ENCODE results near the gene CD27. TPM values are rescaled to one million over a fixed set of nuclear protein-coding genes. Genes with fewer than 3 reads are reported as not detected.
A peak's percentile ranks its signal among the peaks of the same experiment; 100 is the strongest.

The CD27 gene
- total and polyA plus RNA-seq, 9 of the 15 experiments (the other 6 are each of a cell fraction or from before 2014, with no cell fraction given) = 0.24 TPM; not detected in 8

DNA sequence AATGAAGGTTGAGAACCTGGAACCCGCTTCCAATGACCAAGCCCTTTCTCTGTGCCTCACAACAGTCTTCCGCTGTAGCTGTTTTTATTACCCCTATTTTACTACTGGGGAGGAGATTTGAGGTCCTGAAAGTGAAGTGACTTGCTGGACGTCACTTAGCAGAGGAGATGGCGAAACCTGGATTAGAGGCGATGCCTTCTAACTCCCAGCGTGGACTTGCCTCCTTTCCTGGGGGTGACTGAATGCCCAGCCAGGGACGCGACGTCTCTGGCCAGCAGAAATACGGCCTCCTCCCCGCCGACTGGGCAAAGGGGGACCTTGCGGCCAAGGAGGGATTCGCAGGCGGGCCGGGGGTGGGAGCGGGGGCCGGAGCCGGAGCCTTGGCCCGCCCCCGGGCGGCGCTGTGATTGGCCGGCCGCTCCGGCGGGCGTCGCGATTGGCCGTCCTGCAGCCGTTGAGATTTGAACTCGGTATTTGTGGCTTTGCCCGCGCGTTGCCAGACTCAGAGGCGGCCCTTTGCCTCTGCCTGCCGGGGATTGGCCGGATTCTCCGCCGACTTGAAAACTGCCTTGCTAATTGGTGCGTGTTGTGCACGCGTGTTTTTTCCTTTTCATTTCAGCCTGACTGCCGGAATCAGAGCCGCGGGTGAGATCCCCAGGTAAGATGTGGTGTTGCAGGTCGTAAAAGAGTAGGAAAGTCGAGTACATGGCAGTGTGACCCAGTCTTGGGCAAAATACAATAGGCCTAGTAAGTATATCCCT is 48.9 kb downstream of the CD27 start, which contains the start of gene NCAPD2 (continued):
- peak; percentile 49; the same call in 1 of the 2 replicates for TF ChIP-seq ZBTB7A (IDR thresholded peaks at IDR 0.05; ENCODE audit: borderline replicate concordance, control insufficient read depth, low read depth, low read length)
- peak; percentile 29; the same call in 1 of the 2 replicates for TF ChIP-seq PML (IDR thresholded peaks at IDR 0.05; ENCODE audit: low read length)
- TF ChIP-seq KAT7 (CRISPR knock-in tag; IDR thresholded peaks at IDR 0.05; ENCODE audit: borderline replicate concordance) = no peak
- TF ChIP-seq SRSF1 (IDR thresholded peaks at IDR 0.05; ENCODE audit: low read depth, low read length) = no peak
- no peak; the same call in 1 of the 2 replicates for TF ChIP-seq CREB1 (IDR thresholded peaks at IDR 0.05)
- TF ChIP-seq CREB1 (CRISPR knock-in tag; IDR thresholded peaks at IDR 0.05) = peak; percentile 38; the same call in 1 of the 2 replicates
- TF ChIP-seq COPS2 (conservative IDR thresholded peaks at IDR 0.05) = no peak
- no peak for TF ChIP-seq ATF7 (IDR thresholded peaks at IDR 0.05)
- 0 out of 2 replicates have a peak, but pooled peaks have one; percentile 5 for TF ChIP-seq HIVEP1 (CRISPR knock-in tag; IDR thresholded peaks at IDR 0.05)
- TF ChIP-seq SRF (CRISPR knock-in tag; IDR thresholded peaks at IDR 0.05) = no peak
- peak; percentile 3; the same call in 1 of the 2 replicates for TF ChIP-seq CREM (IDR thresholded peaks at IDR 0.05; ENCODE audit: low read depth)
- TF ChIP-seq SMARCA5 (IDR thresholded peaks at IDR 0.05) = peak; percentile 57
- TF ChIP-seq, protein P1, sequence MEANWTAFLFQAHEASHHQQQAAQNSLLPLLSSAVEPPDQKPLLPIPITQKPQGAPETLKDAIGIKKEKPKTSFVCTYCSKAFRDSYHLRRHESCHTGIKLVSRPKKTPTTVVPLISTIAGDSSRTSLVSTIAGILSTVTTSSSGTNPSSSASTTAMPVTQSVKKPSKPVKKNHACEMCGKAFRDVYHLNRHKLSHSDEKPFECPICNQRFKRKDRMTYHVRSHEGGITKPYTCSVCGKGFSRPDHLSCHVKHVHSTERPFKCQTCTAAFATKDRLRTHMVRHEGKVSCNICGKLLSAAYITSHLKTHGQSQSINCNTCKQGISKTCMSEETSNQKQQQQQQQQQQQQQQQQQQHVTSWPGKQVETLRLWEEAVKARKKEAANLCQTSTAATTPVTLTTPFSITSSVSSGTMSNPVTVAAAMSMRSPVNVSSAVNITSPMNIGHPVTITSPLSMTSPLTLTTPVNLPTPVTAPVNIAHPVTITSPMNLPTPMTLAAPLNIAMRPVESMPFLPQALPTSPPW (CRISPR knock-in tag; IDR thresholded peaks at IDR 0.05) = peak; percentile 78
- no peak for TF ChIP-seq ZNF311 (CRISPR knock-in tag; IDR thresholded peaks at IDR 0.05)
- TF ChIP-seq ADNP (tag; IDR thresholded peaks at IDR 0.05) = no peak
- no peak for TF ChIP-seq ZNF76 (CRISPR knock-in tag; IDR thresholded peaks at IDR 0.05; ENCODE audit: borderline replicate concordance)
- no peak for TF ChIP-seq ESRRA (IDR thresholded peaks at IDR 0.05; ENCODE audit: borderline replicate concordance, low read depth)
- TF ChIP-seq ZNF79 (CRISPR knock-in tag; IDR thresholded peaks at IDR 0.05; ENCODE audit: low read depth) = no peak
- TF ChIP-seq SREBF1 (IDR thresholded peaks at IDR 0.05; ENCODE audit: borderline replicate concordance, low read depth, low read length) = no peak
- TF ChIP-seq ZBED1 (IDR thresholded peaks at IDR 0.05) = no peak
- no peak for TF ChIP-seq NR2F6 (CRISPR knock-in tag; IDR thresholded peaks at IDR 0.05)
- no peak for TF ChIP-seq ZNF507 (tag; conservative IDR thresholded peaks at IDR 0.05)
- TF ChIP-seq ZNF347 (CRISPR knock-in tag; IDR thresholded peaks at IDR 0.05; ENCODE audit: low read depth) = no peak
- TF ChIP-seq ETV6 (IDR thresholded peaks at IDR 0.05; ENCODE audit: borderline replicate concordance in 1 of 2, low read depth in 2 of 2, low read length in 1 of 2) = no peak
- TF ChIP-seq ETV6 (CRISPR knock-in tag; IDR thresholded peaks at IDR 0.05; ENCODE audit: borderline replicate concordance) = no peak
- TF ChIP-seq, protein P2, sequence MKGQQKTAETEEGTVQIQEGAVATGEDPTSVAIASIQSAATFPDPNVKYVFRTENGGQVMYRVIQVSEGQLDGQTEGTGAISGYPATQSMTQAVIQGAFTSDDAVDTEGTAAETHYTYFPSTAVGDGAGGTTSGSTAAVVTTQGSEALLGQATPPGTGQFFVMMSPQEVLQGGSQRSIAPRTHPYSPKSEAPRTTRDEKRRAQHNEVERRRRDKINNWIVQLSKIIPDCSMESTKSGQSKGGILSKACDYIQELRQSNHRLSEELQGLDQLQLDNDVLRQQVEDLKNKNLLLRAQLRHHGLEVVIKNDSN (CRISPR knock-in tag; IDR thresholded peaks at IDR 0.05) = no peak
- TF ChIP-seq HNRNPK (IDR thresholded peaks at IDR 0.05; ENCODE audit: low read depth, low read length, poor library complexity, severe bottlenecking) = no peak

Data from K562 (cell line).